Mesendoderm (in vitro differentiated cells): ENCODE measurements around the gene AFF1. TPM values are rescaled to one million over a fixed set of nuclear protein-coding genes. Genes with fewer than 3 reads are reported as not detected.
A peak's percentile ranks its signal among the peaks of the same experiment; 100 is the strongest.

Experiments
- DNase-seq: peaks from one replicate; pipeline ENCODE4 v3.0.0; 2013
- H2AK5ac ChIP-seq: 2 replicates; pipeline ENCODE4 v1.6.1; 2013; ENCODE audit warnings: low read length, inconsistent platforms
- H2BK120ac ChIP-seq: 2 replicates; pipeline ENCODE4 v1.6.1; 2013; ENCODE audit warnings: low read depth, mild to moderate bottlenecking, low read length, moderate library complexity, mixed read lengths
- H2BK15ac ChIP-seq: replicated peaks from 2 replicates; pipeline ENCODE4 v1.6.1; 2013; ENCODE audit warnings: low read depth, mild to moderate bottlenecking, moderate library complexity
- H2BK5ac ChIP-seq: 2 replicates; pipeline ENCODE4 v1.6.1; 2013; ENCODE audit warnings: low read length, inconsistent platforms
- H3K18ac ChIP-seq: 2 replicates; pipeline ENCODE4 v1.6.1; 2013; ENCODE audit warnings: mild to moderate bottlenecking, low read length, mixed read lengths
- H3K23ac ChIP-seq: one replicate; pipeline ENCODE4 v1.6.1; 2013; ENCODE audit warnings: low read length
- H3K27ac ChIP-seq: 2 replicates; pipeline ENCODE4 v1.5.1; 2013; ENCODE audit warnings: low read depth, mild to moderate bottlenecking, inconsistent platforms, low read length, moderate library complexity
- H3K27me3 ChIP-seq: 2 replicates; pipeline ENCODE4 v1.6.1; 2013; ENCODE audit warnings: low read length, control low read depth, mild to moderate bottlenecking, inconsistent platforms; ENCODE audit not compliant: insufficient read depth, poor library complexity
- H3K36me3 ChIP-seq: 2 replicates; pipeline ENCODE4 v1.6.1; 2013; ENCODE audit warnings: low read length, inconsistent platforms; ENCODE audit not compliant: control insufficient read depth, insufficient read depth
- H3K4ac ChIP-seq: one replicate; pipeline ENCODE4 v1.6.1; 2013; ENCODE audit warnings: low read depth, mild to moderate bottlenecking, low read length, moderate library complexity
- H3K4me1 ChIP-seq: 2 replicates; pipeline ENCODE4 v1.6.1; 2013; ENCODE audit warnings: low read depth, low read length, inconsistent platforms; ENCODE audit not compliant: control insufficient read depth
- H3K4me2 ChIP-seq: 2 replicates; pipeline ENCODE4 v1.6.1; 2013; ENCODE audit warnings: low read length
- H3K4me3 ChIP-seq: 2 replicates; pipeline ENCODE4 v1.5.1; 2013; ENCODE audit warnings: mild to moderate bottlenecking, low read length
- H3K56ac ChIP-seq: one replicate; pipeline ENCODE4 v1.6.1; 2013; ENCODE audit warnings: low read length
- H3K79me1 ChIP-seq: 2 replicates; pipeline ENCODE4 v1.6.1; 2013; ENCODE audit warnings: low read length, inconsistent platforms
- H3K79me2 ChIP-seq: 2 replicates; pipeline ENCODE4 v1.6.1; 2013; ENCODE audit warnings: mild to moderate bottlenecking, low read length; ENCODE audit not compliant: control insufficient read depth, insufficient read depth
- H3K9ac ChIP-seq: 2 replicates; pipeline ENCODE4 v1.6.1; 2013; ENCODE audit warnings: low read length, inconsistent platforms
- H4K5ac ChIP-seq: one replicate; pipeline ENCODE4 v1.6.1; 2013; ENCODE audit warnings: low read length
- H4K8ac ChIP-seq: one replicate; pipeline ENCODE4 v1.6.1; 2013; ENCODE audit warnings: low read depth, mild to moderate bottlenecking, control low read depth, low read length, moderate library complexity
- WGBS: extraction: QIAGEN DNeasy Blood & Tissue Kit; methylation state at CpG from one replicate; pipeline ENCODE4 v1.1.7; 2013; ENCODE audit warnings: low lambda C conversion rate, missing lambda C conversion rate; ENCODE audit not compliant: insufficient coverage; ENCODE audit errors: extremely low coverage; 5-methylcytosine and 5-hydroxymethylcytosine counted together
- polyA plus RNA-seq, 2 experiments: library from polyadenylated mRNA; stranded (reverse); fragments of 200-250 nt; gene quantifications; one replicate each; pipeline ENCODE4 v1.2.3, GENCODE V29; 2013

AFF1 gene
- polyA plus RNA-seq (2013, experiment 1 of 2): 39.7 TPM
- 39.1 TPM for polyA plus RNA-seq (2013, experiment 2 of 2)

DNA sequence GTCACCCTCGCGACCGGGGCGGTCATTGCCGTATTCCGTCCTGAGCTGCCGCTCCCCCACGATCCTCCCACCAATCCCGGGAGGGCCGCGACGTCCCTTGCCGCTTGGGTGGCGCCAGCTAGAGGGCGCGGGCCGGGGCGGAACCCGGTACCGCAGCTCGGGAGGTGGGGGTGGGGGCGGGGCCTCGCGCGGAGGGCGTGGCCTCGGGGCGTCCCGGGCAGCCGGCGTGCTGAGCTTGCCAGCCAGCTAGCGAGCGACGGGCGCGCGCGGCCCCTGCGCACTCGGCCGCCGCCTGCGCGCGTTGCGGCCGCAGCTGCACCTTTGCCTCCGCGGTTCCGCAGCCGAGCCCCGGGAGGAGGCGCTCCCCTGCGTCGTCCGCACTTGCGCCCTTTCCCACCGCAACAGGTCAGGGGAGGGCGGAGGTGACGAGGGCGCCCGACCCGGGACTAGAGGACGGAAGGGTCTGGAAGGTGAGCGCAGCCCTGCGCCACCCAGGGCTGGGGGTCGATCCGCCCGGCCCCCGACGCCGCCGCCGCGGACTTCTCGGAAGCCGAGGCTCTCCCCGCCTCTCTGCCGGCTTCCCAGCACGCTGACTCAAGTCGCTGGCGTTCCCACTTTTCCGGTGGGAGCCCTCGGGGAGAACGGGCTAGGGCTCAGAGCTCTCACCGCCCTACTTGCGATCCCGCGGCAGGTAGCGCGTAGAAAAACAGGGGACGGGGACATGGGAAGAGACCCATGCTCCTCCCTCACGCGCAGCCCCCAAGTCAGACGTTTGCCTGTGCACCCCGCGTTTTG, at the start of gene AFF1:
Gene AFF1, plus strand, starts transcription at position 241 of the 795 bp plus-strand sequence. CDS start 13,523 bp downstream, outside the sequence.
- Histone ChIP-seq H3K4me1 (peaks cover 5% of the 10 kb centered on the region), H3K18ac (peak within 1 kb of the TSS; percentile 88), H3K27ac (peak within 1 kb of the TSS; percentile 95), H2BK5ac (peak within 1 kb of the TSS; percentile 89), H4K5ac (no peak within 1 kb of the TSS), H2AK5ac (no peak within 1 kb of the TSS), H3K79me1 (peaks cover 6% of the 10 kb centered on the region), H3K4me3 (peak within 1 kb of the TSS; percentile 80), H4K8ac (no peak within 1 kb of the TSS), H3K79me2 (peaks cover 20% of the 10 kb centered on the region), H3K27me3 (no peaks in the 10 kb centered on the region), H3K36me3 (no peaks in the 10 kb centered on the region), H3K23ac (peak within 1 kb of the TSS; percentile 95), H3K56ac (peak within 1 kb of the TSS; percentile 97), H3K9ac (peak within 1 kb of the TSS; percentile 95), H3K4me2 (peak within 1 kb of the TSS; percentile 94), H3K4ac (peak within 1 kb of the TSS; percentile 46), H2BK15ac (no peak within 1 kb of the TSS), H2BK120ac (no peak within 1 kb of the TSS)
- WGBS: no CpG with 5 or more reads among the region's 97 CpGs
- peak; percentile 98 for DNase-seq

DNA sequence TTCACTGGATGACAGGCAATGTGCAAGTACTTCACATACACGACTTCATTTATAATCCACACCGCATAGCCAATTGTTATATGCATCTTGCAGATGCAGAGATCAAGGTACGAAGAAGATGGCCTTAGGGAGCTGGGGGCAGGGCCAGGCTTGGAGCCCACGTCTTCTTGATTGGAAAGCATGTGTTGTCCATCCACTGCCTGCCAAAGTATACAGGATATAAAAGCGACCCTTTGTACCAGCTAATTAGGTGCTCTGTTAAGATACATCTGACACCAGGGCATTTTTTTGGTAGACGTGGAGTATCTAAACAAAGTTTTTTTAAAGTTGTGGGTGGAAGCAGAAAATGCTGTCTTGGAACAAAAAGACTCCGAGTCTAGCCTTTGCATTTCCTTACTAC, 44.0 kb upstream of the AFF1 start:
- Histone ChIP-seq H3K4me2 (no peak overlapping the region), H3K79me1 (no peaks in the 10 kb centered on the region), H3K79me2 (no peaks in the 10 kb centered on the region), H3K4me3 (no peak overlapping the region), H3K18ac (no peak overlapping the region), H2BK15ac (no peak overlapping the region), H3K36me3 (no peaks in the 10 kb centered on the region), H3K27me3 (no peaks in the 10 kb centered on the region), H3K27ac (no peak overlapping the region), H2AK5ac (no peak overlapping the region), H2BK5ac (no peak overlapping the region), H3K4me1 (no peaks in the 10 kb centered on the region), H3K9ac (no peak overlapping the region), H3K4ac (no peak overlapping the region), H4K8ac (no peak overlapping the region), H3K23ac (no peak overlapping the region), H2BK120ac (no peak overlapping the region), H4K5ac (no peak overlapping the region), H3K56ac (no peak overlapping the region)
- DNase-seq: no peak
- WGBS: no CpG with 5 or more reads among the region's 7 CpGs

DNA sequence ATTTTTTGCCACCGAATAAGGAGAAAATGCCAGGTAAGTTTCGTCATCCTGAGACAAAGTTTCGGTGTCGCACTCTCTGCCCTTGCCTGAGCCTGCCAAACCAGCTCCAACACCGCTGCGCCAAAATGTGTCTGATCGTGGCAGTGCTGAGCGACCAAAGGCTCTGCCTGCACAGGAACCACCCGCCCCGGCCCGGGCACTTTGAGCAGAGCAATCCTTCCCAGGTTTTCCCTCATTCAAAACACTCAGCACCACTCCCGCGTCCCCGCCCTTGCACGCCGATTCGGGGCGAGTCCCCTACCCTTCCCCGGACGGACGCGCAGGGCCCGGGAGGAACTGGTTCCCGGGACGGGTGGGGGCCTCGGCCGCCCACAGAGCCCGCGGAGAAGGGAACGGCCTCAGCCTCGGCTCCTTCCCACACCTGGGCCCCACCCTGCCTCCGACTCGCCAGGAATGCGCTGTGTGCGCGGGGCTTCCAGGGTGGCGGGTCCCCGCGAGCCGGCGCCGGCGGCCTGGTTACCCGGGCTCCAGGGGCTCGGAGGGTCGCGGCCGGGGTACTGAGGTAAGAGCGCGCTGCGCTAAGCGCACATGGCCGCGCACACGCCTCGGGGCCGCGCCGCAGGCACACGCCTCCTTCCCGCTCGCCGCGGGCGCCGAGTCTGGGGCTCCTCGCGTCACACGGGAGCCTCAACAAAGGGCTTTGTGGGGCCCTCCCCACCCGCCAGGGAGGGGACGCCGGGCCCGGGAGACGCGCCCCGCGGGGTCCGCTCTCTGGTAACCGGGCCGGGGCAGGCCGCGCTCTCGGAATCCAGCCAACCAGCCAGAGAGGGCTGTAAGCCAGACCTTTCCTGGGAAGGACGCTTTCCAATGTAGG, 42.8 kb upstream of the AFF1 start, which contains the start of gene C4orf36:
Gene C4orf36, minus strand, starts transcription at position 661 of the 874 bp plus-strand sequence. CDS start 902 bp downstream, outside the sequence.
- peak within 1 kb of the TSS; percentile 61 for H3K4ac ChIP-seq
- no peaks in the 10 kb centered on the region for H3K36me3 ChIP-seq
- no peaks in the 10 kb centered on the region for H3K27me3 ChIP-seq
- no peak within 1 kb of the TSS for H2BK15ac ChIP-seq
- peak within 1 kb of the TSS; percentile 85 for H3K23ac ChIP-seq
- H3K79me1 ChIP-seq: no peaks in the 10 kb centered on the region
- peak within 1 kb of the TSS; percentile 92 for H3K56ac ChIP-seq
- peak within 1 kb of the TSS; percentile 58 for H4K8ac ChIP-seq
- peak; percentile 94 for DNase-seq
- no peak within 1 kb of the TSS for H4K5ac ChIP-seq
- H3K9ac ChIP-seq: peak within 1 kb of the TSS; percentile 87
- no peaks in the 10 kb centered on the region for H3K4me1 ChIP-seq
- peak within 1 kb of the TSS; percentile 49 for H2BK5ac ChIP-seq
- H3K4me3 ChIP-seq: peak within 1 kb of the TSS; percentile 55
- H3K27ac ChIP-seq: peak within 1 kb of the TSS; percentile 58
- peak within 1 kb of the TSS; percentile 69 for H3K4me2 ChIP-seq
- H3K18ac ChIP-seq: peak within 1 kb of the TSS; percentile 89
- peak within 1 kb of the TSS; percentile 66 for H2BK120ac ChIP-seq
- H3K79me2 ChIP-seq: no peaks in the 10 kb centered on the region
- no CpG with 5 or more reads among the region's 84 CpGs for WGBS
- no peak within 1 kb of the TSS for H2AK5ac ChIP-seq

DNA sequence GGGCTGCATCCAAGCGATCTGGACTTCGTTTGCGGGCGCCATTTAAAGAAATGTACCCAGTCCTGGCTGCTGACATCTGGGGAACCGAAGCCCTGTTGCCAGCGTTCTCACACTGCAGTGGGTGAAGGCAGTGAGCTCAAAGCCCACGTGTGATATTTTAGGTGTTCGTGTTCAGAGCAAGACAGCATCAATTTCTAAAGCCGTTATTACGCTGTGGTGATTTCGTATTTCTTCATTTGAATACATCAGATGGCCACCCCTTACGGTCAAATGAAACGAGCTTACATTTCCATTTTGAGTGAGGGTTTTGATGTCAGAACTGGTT, 42.2 kb upstream of the AFF1 start:
- H3K27me3 ChIP-seq: no peaks in the 10 kb centered on the region
- H3K9ac ChIP-seq: peak overlapping the region; percentile 87
- H2BK120ac ChIP-seq: no peak overlapping the region
- H3K56ac ChIP-seq: peak overlapping the region; percentile 92
- peak overlapping the region; percentile 85 for H3K23ac ChIP-seq
- peak overlapping the region; percentile 69 for H3K4me2 ChIP-seq
- H2BK5ac ChIP-seq: no peak overlapping the region
- no peak for DNase-seq
- H3K4me1 ChIP-seq: no peaks in the 10 kb centered on the region
- H4K8ac ChIP-seq: no peak overlapping the region
- no peak overlapping the region for H3K27ac ChIP-seq
- no peaks in the 10 kb centered on the region for H3K36me3 ChIP-seq
- no peak overlapping the region for H2AK5ac ChIP-seq
- H2BK15ac ChIP-seq: no peak overlapping the region
- no peaks in the 10 kb centered on the region for H3K79me2 ChIP-seq
- no peak overlapping the region for H3K4ac ChIP-seq
- H3K18ac ChIP-seq: peak overlapping the region; percentile 89
- peak overlapping the region; percentile 55 for H3K4me3 ChIP-seq
- H3K79me1 ChIP-seq: no peaks in the 10 kb centered on the region
- no peak overlapping the region for H4K5ac ChIP-seq
- WGBS: no CpG with 5 or more reads among the region's 13 CpGs

DNA sequence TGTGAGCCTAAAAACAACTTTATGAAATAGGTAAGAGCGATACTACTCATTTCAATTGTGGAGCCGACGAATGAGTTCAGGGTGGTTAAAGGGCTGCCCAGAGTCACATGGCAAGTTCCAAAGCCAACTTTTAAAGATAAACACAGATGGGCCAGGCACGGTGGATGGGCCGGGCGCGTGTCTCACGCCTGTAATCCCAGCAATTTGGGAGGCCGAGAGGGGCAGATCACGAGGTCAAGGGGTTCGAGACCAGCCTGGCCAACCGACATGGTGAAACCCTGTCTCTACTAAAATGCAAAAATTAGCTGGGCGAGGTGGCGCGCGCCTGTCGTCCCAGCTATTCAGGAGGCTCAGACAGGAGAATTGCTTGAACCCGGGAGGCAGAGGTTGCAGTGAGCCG, 41.7 kb upstream of the AFF1 start:
- no peak overlapping the region for H4K5ac ChIP-seq
- no peak overlapping the region for H2BK5ac ChIP-seq
- no peak overlapping the region for H3K27ac ChIP-seq
- no peak overlapping the region for H4K8ac ChIP-seq
- H3K4ac ChIP-seq: no peak overlapping the region
- H2BK15ac ChIP-seq: no peak overlapping the region
- no peak overlapping the region for H3K9ac ChIP-seq
- H3K27me3 ChIP-seq: no peaks in the 10 kb centered on the region
- H2AK5ac ChIP-seq: no peak overlapping the region
- H3K79me2 ChIP-seq: no peaks in the 10 kb centered on the region
- H3K18ac ChIP-seq: no peak overlapping the region
- peak overlapping the region; percentile 42 for H3K56ac ChIP-seq
- no peaks in the 10 kb centered on the region for H3K4me1 ChIP-seq
- no peak overlapping the region for H3K23ac ChIP-seq
- no peak overlapping the region for H3K4me3 ChIP-seq
- no peak overlapping the region for H2BK120ac ChIP-seq
- no CpG with 5 or more reads among the region's 19 CpGs for WGBS
- no peaks in the 10 kb centered on the region for H3K36me3 ChIP-seq
- no peak for DNase-seq
- H3K79me1 ChIP-seq: no peaks in the 10 kb centered on the region
- no peak overlapping the region for H3K4me2 ChIP-seq
